HepG2 (cell line): ENCODE results near the gene LRP5. TPM values are rescaled to one million over a fixed set of nuclear protein-coding genes. Genes with fewer than 3 reads are reported as not detected.
A peak's percentile ranks its signal among the peaks of the same experiment; 100 is the strongest.

Experiments
- ARNT ChIP-seq: fragments of 450-650 bp; IDR thresholded peaks from 2 replicates; pipeline ENCODE4 v1.6.1; 2017
- GABPA ChIP-seq, 2 experiments: IDR thresholded peaks; 2 replicates each; pipeline ENCODE4 v1.6.1; 2011 to 2016; ENCODE audit warnings: low read depth in 2 of 2, low read length in 1 of 2, missing biosample characterization in 1 of 2, missing genetic modification characterization in 1 of 2
- PAF1 ChIP-seq: IDR thresholded peaks from 2 replicates; pipeline ENCODE4 v1.6.1; 2016; ENCODE audit warnings: missing genetic modification reagents, missing compliant biosample characterization
- SOX6 ChIP-seq, 2 experiments: fragments of 450-650 bp in 1 of 2; sonication (generic) in 1 of 2; formaldehyde crosslinking in 1 of 2; IDR thresholded peaks; 2 replicates each; pipeline versions ENCODE4 v1.4.0 to v1.6.1; 2017 to 2020; ENCODE audit warnings: antibody characterized with exemption in 1 of 2, mild to moderate bottlenecking in 1 of 2, missing genetic modification reagents in 1 of 2
- ZNF326 ChIP-seq: sonication (generic); formaldehyde crosslinking; IDR thresholded peaks from 2 replicates; pipeline ENCODE4 v1.4.0; 2020; ENCODE audit warnings: missing genetic modification reagents, borderline replicate concordance
- ZNF564 ChIP-seq: sonication (generic); formaldehyde crosslinking; IDR thresholded peaks from 2 replicates; pipeline ENCODE4 v1.8.1; 2023; ENCODE audit warnings: mild to moderate bottlenecking, missing genetic modification reagents
- ZNF619 ChIP-seq: sonication (generic); formaldehyde crosslinking; IDR thresholded peaks from 2 replicates; pipeline ENCODE4 v1.4.0; 2020; ENCODE audit warnings: mild to moderate bottlenecking, missing genetic modification reagents
- ZSCAN21 ChIP-seq: sonication (generic); formaldehyde crosslinking; IDR thresholded peaks from 2 replicates; pipeline ENCODE4 v1.8.0; 2022; ENCODE audit warnings: mild to moderate bottlenecking, missing genetic modification reagents, moderate library complexity, borderline replicate concordance
- polyA plus RNA-seq, 8 experiments: library from polyadenylated mRNA; depleted of rRNA in 3 of 8; stranded (reverse) in 7 of 8; unstranded in 1 of 8; fragments of >200 nt; fragmentation: Illumina TruSeq in 4 of 8; extraction: Trizol in 4 of 8; gene quantifications; 2 replicates each; pipeline versions ENCODE4 v1.2.1 to v1.2.3, GENCODE V29; 2011 to 2016; ENCODE audit warnings: low read depth in 4 of 8, missing spikeins in 1 of 8, mixed read lengths in 1 of 8; ENCODE audit not compliant: insufficient read depth in 1 of 8
- total RNA-seq, 5 experiments: library from RNA; depleted of rRNA; stranded (reverse); fragments of >200 nt; fragmentation: Illumina TruSeq; extraction: Trizol; gene quantifications; 2 replicates each; pipeline ENCODE4 v1.2.3, GENCODE V29; 2016; ENCODE audit warnings: low read depth in 1 of 5
- TF ChIP-seq, protein P1 (sequence below): IDR thresholded peaks from 2 replicates; pipeline ENCODE4 v1.6.1; 2012; ENCODE audit warnings: inconsistent platforms
- TF ChIP-seq, protein P2 (sequence below): sonication (generic); formaldehyde crosslinking; IDR thresholded peaks from 2 replicates; pipeline ENCODE4 v1.4.0; 2020; ENCODE audit warnings: missing genetic modification reagents, borderline replicate concordance
- TF ChIP-seq, protein P3 (sequence below): sonication (generic); formaldehyde crosslinking; conservative IDR thresholded peaks from 2 replicates; pipeline ENCODE4 v1.8.0; 2022; ENCODE audit warnings: mild to moderate bottlenecking, moderate library complexity, missing genetic modification reagents
- TF ChIP-seq, protein P4 (sequence below): sonication (generic); formaldehyde crosslinking; IDR thresholded peaks from 2 replicates; pipeline ENCODE4 v1.4.0; 2020; ENCODE audit warnings: missing genetic modification reagents
- TF ChIP-seq, protein P5 (sequence below): sonication (generic); formaldehyde crosslinking; IDR thresholded peaks from 2 replicates; pipeline ENCODE4 v1.5.1; 2020; ENCODE audit warnings: mild to moderate bottlenecking, missing genetic modification reagents, borderline replicate concordance
- TF ChIP-seq, protein P6 (sequence below): sonication (generic); formaldehyde crosslinking; IDR thresholded peaks from 2 replicates; pipeline ENCODE4 v1.5.1; 2020; ENCODE audit warnings: mild to moderate bottlenecking, missing genetic modification reagents

Gene LRP5
- total and polyA plus RNA-seq, 2 of the 13 experiments (the other 11 are each of a cell fraction or from before 2014, with no cell fraction given) = 40.4 to 64.0 TPM

DNA sequence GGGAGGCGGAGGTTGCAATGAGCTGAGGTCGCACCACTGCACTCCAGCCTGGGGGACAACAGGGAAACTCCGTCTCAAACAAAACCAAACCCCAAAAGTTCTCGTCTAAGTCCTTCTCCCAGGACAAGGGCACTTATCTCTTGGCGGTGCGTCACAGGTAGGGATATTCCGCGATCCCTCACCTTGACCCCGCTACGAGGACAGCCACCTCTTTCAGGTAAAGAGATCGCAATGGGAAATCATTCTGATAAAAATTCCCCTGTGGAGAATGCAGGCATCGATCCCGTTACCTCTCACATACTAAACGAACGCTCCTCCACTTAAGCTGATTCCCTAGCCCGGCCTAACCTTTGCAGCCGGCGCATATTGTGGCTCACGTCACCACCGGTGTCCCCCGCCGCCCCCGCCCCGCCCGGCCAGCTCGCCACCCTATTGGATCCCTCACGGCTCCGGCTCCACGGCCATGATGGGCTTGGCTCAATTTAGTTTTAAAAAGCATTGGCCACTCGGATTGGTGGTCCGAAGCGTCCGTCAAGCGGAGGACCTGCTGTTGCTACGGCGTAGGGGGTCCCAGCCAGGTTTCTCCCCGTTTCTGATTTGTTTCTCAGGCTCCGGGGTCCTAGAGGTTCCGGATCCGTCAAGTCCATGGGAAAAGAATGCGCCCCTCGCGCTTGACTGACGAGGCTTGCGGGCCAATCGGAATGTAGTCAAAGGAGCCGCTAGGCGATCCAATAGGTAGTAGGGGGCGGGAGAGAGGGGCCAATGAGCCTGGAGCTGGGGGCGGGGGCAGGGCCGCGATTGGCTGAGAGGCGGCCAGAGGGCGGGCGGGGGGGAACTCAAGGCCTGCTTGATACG lies 147.7 kb downstream of the LRP5 start (continued):
- TF ChIP-seq ZSCAN21 (CRISPR knock-in tag) (0 out of 2 replicates have a peak, but pooled peaks have one; percentile 17), SOX6 (IDR thresholded peaks at IDR 0.05) (no peak), SOX6 (CRISPR knock-in tag; IDR thresholded peaks at IDR 0.05) (peak; percentile 90), ZNF619 (CRISPR knock-in tag) (no peak), ZNF326 (CRISPR knock-in tag) (no peak), GABPA (IDR thresholded peaks at IDR 0.05; ENCODE audit: low read depth, low read length) (0 out of 2 replicates have a peak, but pooled peaks have one; percentile 12), GABPA (CRISPR knock-in tag; IDR thresholded peaks at IDR 0.05; ENCODE audit: low read depth) (peak; percentile 68), ARNT (no peak), PAF1 (CRISPR knock-in tag) (no peak), ZNF564 (no peak)
- TF ChIP-seq, protein P1, sequence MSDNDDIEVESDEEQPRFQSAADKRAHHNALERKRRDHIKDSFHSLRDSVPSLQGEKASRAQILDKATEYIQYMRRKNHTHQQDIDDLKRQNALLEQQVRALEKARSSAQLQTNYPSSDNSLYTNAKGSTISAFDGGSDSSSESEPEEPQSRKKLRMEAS = peak; percentile 74; the same call in 1 of the 2 replicates
- TF ChIP-seq, protein P2, sequence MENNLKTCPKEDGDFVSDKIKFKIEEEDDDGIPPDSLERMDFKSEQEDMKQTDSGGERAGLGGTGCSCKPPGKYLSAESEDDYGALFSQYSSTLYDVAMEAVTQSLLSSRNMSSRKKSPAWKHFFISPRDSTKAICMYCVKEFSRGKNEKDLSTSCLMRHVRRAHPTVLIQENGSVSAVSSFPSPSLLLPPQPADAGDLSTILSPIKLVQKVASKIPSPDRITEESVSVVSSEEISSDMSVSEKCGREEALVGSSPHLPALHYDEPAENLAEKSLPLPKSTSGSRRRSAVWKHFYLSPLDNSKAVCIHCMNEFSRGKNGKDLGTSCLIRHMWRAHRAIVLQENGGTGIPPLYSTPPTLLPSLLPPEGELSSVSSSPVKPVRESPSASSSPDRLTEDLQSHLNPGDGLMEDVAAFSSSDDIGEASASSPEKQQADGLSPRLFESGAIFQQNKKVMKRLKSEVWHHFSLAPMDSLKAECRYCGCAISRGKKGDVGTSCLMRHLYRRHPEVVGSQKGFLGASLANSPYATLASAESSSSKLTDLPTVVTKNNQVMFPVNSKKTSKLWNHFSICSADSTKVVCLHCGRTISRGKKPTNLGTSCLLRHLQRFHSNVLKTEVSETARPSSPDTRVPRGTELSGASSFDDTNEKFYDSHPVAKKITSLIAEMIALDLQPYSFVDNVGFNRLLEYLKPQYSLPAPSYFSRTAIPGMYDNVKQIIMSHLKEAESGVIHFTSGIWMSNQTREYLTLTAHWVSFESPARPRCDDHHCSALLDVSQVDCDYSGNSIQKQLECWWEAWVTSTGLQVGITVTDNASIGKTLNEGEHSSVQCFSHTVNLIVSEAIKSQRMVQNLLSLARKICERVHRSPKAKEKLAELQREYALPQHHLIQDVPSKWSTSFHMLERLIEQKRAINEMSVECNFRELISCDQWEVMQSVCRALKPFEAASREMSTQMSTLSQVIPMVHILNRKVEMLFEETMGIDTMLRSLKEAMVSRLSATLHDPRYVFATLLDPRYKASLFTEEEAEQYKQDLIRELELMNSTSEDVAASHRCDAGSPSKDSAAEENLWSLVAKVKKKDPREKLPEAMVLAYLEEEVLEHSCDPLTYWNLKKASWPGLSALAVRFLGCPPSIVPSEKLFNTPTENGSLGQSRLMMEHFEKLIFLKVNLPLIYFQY (CRISPR knock-in tag) = peak; percentile 62; the same call in 1 of the 2 replicates
- TF ChIP-seq, protein P3, sequence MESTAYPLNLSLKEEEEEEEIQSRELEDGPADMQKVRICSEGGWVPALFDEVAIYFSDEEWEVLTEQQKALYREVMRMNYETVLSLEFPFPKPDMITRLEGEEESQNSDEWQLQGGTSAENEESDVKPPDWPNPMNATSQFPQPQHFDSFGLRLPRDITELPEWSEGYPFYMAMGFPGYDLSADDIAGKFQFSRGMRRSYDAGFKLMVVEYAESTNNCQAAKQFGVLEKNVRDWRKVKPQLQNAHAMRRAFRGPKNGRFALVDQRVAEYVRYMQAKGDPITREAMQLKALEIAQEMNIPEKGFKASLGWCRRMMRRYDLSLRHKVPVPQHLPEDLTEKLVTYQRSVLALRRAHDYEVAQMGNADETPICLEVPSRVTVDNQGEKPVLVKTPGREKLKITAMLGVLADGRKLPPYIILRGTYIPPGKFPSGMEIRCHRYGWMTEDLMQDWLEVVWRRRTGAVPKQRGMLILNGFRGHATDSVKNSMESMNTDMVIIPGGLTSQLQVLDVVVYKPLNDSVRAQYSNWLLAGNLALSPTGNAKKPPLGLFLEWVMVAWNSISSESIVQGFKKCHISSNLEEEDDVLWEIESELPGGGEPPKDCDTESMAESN (CRISPR knock-in tag) = peak; percentile 57; the same call in 1 of the 2 replicates
- TF ChIP-seq, protein P4, sequence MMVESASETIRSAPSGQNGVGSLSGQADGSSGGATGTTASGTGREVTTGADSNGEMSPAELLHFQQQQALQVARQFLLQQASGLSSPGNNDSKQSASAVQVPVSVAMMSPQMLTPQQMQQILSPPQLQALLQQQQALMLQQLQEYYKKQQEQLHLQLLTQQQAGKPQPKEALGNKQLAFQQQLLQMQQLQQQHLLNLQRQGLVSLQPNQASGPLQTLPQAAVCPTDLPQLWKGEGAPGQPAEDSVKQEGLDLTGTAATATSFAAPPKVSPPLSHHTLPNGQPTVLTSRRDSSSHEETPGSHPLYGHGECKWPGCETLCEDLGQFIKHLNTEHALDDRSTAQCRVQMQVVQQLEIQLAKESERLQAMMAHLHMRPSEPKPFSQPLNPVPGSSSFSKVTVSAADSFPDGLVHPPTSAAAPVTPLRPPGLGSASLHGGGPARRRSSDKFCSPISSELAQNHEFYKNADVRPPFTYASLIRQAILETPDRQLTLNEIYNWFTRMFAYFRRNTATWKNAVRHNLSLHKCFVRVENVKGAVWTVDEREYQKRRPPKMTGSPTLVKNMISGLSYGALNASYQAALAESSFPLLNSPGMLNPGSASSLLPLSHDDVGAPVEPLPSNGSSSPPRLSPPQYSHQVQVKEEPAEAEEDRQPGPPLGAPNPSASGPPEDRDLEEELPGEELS = no peak
- TF ChIP-seq, protein P5, sequence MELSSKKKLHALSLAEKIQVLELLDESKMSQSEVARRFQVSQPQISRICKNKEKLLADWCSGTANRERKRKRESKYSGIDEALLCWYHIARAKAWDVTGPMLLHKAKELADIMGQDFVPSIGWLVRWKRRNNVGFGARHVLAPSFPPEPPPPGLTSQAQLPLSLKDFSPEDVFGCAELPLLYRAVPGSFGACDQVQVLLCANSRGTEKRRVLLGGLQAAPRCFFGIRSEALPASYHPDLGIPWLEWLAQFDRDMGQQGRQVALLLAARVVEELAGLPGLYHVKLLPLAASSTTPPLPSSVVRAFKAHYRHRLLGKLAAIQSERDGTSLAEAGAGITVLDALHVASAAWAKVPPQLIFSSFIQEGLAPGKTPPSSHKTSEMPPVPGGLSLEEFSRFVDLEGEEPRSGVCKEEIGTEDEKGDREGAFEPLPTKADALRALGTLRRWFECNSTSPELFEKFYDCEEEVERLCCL (CRISPR knock-in tag) = no peak
- TF ChIP-seq, protein P6, sequence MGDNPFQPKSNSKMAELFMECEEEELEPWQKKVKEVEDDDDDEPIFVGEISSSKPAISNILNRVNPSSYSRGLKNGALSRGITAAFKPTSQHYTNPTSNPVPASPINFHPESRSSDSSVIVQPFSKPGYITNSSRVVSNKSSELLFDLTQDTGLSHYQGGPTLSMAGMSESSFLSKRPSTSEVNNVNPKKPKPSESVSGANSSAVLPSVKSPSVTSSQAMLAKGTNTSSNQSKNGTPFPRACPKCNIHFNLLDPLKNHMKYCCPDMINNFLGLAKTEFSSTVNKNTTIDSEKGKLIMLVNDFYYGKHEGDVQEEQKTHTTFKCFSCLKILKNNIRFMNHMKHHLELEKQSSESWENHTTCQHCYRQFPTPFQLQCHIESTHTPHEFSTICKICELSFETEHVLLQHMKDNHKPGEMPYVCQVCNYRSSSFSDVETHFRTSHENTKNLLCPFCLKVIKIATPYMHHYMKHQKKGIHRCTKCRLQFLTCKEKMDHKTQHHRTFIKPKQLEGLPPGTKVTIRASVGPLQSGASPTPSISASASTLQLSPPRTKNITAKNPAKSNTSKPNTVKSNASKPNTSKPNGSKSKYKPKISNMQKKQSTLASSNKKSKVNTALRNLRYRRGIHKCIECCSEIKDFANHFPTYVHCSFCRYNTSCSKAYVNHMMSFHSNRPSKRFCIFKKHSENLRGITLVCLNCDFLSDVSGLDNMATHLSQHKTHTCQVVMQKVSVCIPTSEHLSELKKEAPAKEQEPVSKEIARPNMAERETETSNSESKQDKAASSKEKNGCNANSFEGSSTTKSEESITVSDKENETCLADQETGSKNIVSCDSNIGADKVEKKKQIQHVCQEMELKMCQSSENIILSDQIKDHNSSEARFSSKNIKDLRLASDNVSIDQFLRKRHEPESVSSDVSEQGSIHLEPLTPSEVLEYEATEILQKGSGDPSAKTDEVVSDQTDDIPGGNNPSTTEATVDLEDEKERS (CRISPR knock-in tag) = 0 out of 2 replicates have a peak, but pooled peaks have one; percentile 30
